NB4 (cell line): Measurements from ENCODE around the gene HEMGN.

Experiments used
- CTCF ChIP-seq: IDR thresholded peaks from one replicate; pipeline ENCODE4 v1.5.1; 2012; ENCODE audit warnings: low read depth, low read length
- MAX ChIP-seq: IDR thresholded peaks from 2 replicates; pipeline ENCODE4 v1.6.1; 2011; ENCODE audit warnings: low read depth, low read length
- MYC ChIP-seq: IDR thresholded peaks from 2 replicates; pipeline ENCODE4 v1.6.1; 2011; ENCODE audit warnings: low read depth, low read length
- POLR2A ChIP-seq: IDR thresholded peaks from 2 replicates; pipeline ENCODE4 v1.6.1; 2011; ENCODE audit warnings: mild to moderate bottlenecking; ENCODE audit not compliant: insufficient read length; ENCODE audit errors: extremely low read depth

GRCh38 chr9:97889941-97890887 is 47.8 kb downstream of the HEMGN start:
- TF ChIP-seq CTCF: peak; percentile 92
- TF ChIP-seq MAX: no peak
- no peak for TF ChIP-seq POLR2A
- no peak for TF ChIP-seq MYC
